Measurements from ENCODE around the gene RRP12.

The RRP12 gene

GRCh38 chr10:97365761-97366351, 35.3 kb downstream of the RRP12 start:
- peaks cover 31% of the 10 kb centered on the region for H3K36me3 ChIP-seq (ENCODE audit: control insufficient read depth, insufficient read depth, low read length)
- no peak for DNase-seq (ENCODE audit: extremely low read depth, insufficient read length)
- H3K4me3 ChIP-seq (replicated peaks; ENCODE audit: low read depth, low read length): no peak overlapping the region

GRCh38 chr10:97363071-97363470, 38.1 kb downstream of the RRP12 start:
- TF ChIP-seq CTCF (IDR thresholded peaks at IDR 0.05; ENCODE audit: insufficient read depth, low read length, poor library complexity, severe bottlenecking): no peak
- Histone ChIP-seq H3K36me3 (ENCODE audit: control insufficient read depth, insufficient read depth, low read length) (peaks cover 28% of the 10 kb centered on the region), H3K27me3 (replicated peaks; ENCODE audit: control insufficient read depth, insufficient read depth, low read length) (no peaks in the 10 kb centered on the region), H3K4me3 (replicated peaks; ENCODE audit: low read depth, low read length) (no peak overlapping the region)
- DNase-seq (ENCODE audit: extremely low read depth, insufficient read length): no peak

More at GRCh38 chr10:97365761-97366351, 35.3 kb downstream of the RRP12 start:
- H3K27me3 ChIP-seq (replicated peaks; ENCODE audit: control insufficient read depth, insufficient read depth, low read length): no peaks in the 10 kb centered on the region
- TF ChIP-seq CTCF (IDR thresholded peaks at IDR 0.05; ENCODE audit: insufficient read depth, low read length, poor library complexity, severe bottlenecking): no peak

GRCh38 chr10:97362310-97363033, 38.7 kb downstream of the RRP12 start:
- no peak for TF ChIP-seq CTCF (IDR thresholded peaks at IDR 0.05; ENCODE audit: insufficient read depth, low read length, poor library complexity, severe bottlenecking)
- no peaks in the 10 kb centered on the region for H3K27me3 ChIP-seq (replicated peaks; ENCODE audit: control insufficient read depth, insufficient read depth, low read length)
- H3K36me3 ChIP-seq (ENCODE audit: control insufficient read depth, insufficient read depth, low read length): peaks cover 28% of the 10 kb centered on the region
- no peak for DNase-seq (ENCODE audit: extremely low read depth, insufficient read length)
- H3K4me3 ChIP-seq (replicated peaks; ENCODE audit: low read depth, low read length): no peak overlapping the region

GRCh38 chr10:97361537-97361901, 39.6 kb downstream of the RRP12 start:
- Histone ChIP-seq H3K4me3 (replicated peaks; ENCODE audit: low read depth, low read length) (no peak overlapping the region), H3K27me3 (replicated peaks; ENCODE audit: control insufficient read depth, insufficient read depth, low read length) (no peaks in the 10 kb centered on the region), H3K36me3 (ENCODE audit: control insufficient read depth, insufficient read depth, low read length) (peaks cover 29% of the 10 kb centered on the region)
- TF ChIP-seq CTCF (IDR thresholded peaks at IDR 0.05; ENCODE audit: insufficient read depth, low read length, poor library complexity, severe bottlenecking): no peak
- DNase-seq (ENCODE audit: extremely low read depth, insufficient read length): no peak

- no peak for DNase-seq (ENCODE audit: extremely low read depth, insufficient read length)
- Histone ChIP-seq H3K36me3 (ENCODE audit: control insufficient read depth, insufficient read depth, low read length) (peaks cover 26% of the 10 kb centered on the region), H3K27me3 (replicated peaks; ENCODE audit: control insufficient read depth, insufficient read depth, low read length) (no peaks in the 10 kb centered on the region), H3K4me3 (replicated peaks; ENCODE audit: low read depth, low read length) (no peak overlapping the region)
- no peak for TF ChIP-seq CTCF (IDR thresholded peaks at IDR 0.05; ENCODE audit: insufficient read depth, low read length, poor library complexity, severe bottlenecking)
These were observed 40.2 kb downstream of the RRP12 start for GRCh38 chr10:97360705-97361536.
